ENCODE measurements around the gene PROSER2.

DNA sequence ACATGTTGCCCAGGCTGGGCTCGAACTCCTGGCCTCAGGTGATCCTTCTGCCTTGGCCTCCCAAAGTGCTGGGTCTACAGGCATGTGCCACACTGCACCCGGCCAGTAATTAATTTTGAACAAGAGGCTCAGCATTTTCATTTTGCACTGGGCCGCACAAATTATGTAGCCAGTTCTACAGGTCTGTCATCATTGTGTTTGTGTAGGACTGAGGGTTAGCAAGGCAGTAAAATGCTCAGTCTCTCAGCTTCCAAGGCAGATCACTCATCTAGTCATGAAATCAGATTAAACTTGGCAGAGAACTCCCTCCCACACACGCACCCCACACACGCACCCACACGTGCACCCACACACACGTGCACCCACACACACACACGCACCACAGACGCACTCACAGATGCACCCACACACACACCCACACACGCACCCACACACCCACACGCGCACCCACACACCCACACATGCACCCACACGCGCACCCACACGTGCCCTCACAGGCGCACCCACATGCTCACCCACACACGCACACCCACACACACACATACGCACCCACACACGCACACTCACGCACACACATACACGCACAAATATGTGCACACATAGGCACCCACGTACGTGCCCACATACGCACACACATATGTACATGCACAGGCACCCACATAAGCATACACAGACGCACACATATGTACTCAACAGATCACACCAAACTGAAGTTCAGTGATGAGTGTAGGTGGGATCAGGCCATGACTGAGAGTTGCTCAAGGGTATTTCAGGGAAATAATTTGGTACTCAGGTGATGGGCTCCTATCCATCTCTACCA is 27.8 kb upstream of the PROSER2 start:
- TF ChIP-seq, protein P1, sequence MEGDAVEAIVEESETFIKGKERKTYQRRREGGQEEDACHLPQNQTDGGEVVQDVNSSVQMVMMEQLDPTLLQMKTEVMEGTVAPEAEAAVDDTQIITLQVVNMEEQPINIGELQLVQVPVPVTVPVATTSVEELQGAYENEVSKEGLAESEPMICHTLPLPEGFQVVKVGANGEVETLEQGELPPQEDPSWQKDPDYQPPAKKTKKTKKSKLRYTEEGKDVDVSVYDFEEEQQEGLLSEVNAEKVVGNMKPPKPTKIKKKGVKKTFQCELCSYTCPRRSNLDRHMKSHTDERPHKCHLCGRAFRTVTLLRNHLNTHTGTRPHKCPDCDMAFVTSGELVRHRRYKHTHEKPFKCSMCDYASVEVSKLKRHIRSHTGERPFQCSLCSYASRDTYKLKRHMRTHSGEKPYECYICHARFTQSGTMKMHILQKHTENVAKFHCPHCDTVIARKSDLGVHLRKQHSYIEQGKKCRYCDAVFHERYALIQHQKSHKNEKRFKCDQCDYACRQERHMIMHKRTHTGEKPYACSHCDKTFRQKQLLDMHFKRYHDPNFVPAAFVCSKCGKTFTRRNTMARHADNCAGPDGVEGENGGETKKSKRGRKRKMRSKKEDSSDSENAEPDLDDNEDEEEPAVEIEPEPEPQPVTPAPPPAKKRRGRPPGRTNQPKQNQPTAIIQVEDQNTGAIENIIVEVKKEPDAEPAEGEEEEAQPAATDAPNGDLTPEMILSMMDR (optimal IDR thresholded peaks at IDR 0.05 in 1 of 3, IDR thresholded peaks at IDR 0.05 in 1 of 3, conservative IDR thresholded peaks at IDR 0.05 in 1 of 3; ENCODE audit: extremely low read depth in 1 of 3, insufficient read depth in 2 of 3, low read length in 3 of 3), result no peak
- TF ChIP-seq EZH2 (IDR thresholded peaks at IDR 0.05; ENCODE audit: low read length), result no peak
